A549 (cell line): ENCODE measurements around the gene TRIO. TPM values are rescaled to one million over a fixed set of nuclear protein-coding genes. Genes with fewer than 3 reads are reported as not detected.

ENCODE experiments used
- ATAC-seq, 2 experiments: fragments of 200-7000 bp in 1 of 2; fragments of >200 bp in 1 of 2; cut with Nextera tagmentation in 1 of 2; cut with Tn5 transposase in 1 of 2; 3 replicates each; pipeline versions ENCODE4 v1.8.0 to v1.9.1; 2018 to 2020; ENCODE audit warnings: mild to moderate bottlenecking in 1 of 2, moderate library complexity in 1 of 2
- CTCF ChIA-PET: fragments of 300-600 bp; sonication (Branson Sonifier 250); formaldehyde crosslinking; extraction: SDS; loops from one replicate; lab custom pipeline; 2021; ENCODE audit warnings: antibody characterized with exemption, inconsistent platforms; lab: Yijun Ruan, JAX
- POLR2A ChIA-PET: fragments of 350-600 bp; formaldehyde crosslinking; extraction: SDS; loops from one replicate; lab custom pipeline; 2021; ENCODE audit warnings: antibody characterized with exemption, inconsistent platforms; lab: Yijun Ruan, JAX
- DNase-seq, 2 experiments: peaks; one replicate each; pipeline versions ENCODE4 v3.0.0 to v3.0.0-alpha.2; 2011 to 2016; ENCODE audit warnings: low read depth in 1 of 2, low spot score in 1 of 2
- FAIRE-seq: peaks from 2 replicates; lab custom pipeline; 2011; peaks lifted over from hg19 to GRCh38; lab: Jason Lieb, UNC
- H3K27ac ChIP-seq, 2 experiments: fragments of >200 bp; sonication (Bioruptor Twin); formaldehyde crosslinking; 3 replicates each; pipeline ENCODE4 v1.5.1; 2016 to 2017
- H3K4me1 ChIP-seq: fragments of >200 bp; sonication (Bioruptor Twin); formaldehyde crosslinking; 3 replicates; pipeline ENCODE4 v1.6.1; 2016
- H3K4me2 ChIP-seq: fragments of >200 bp; sonication (Bioruptor Twin); formaldehyde crosslinking; 3 replicates; pipeline ENCODE4 v1.6.1; 2016
- H3K4me3 ChIP-seq: fragments of >200 bp; sonication (Bioruptor Twin); formaldehyde crosslinking; 3 replicates; pipeline ENCODE4 v1.5.1; 2016
- H3K9me3 ChIP-seq: fragments of >200 bp; sonication (Bioruptor Twin); formaldehyde crosslinking; 3 replicates; pipeline ENCODE4 v1.6.1; 2016
- BHLHE40 ChIP-seq: IDR thresholded peaks from 2 replicates; pipeline ENCODE4 v1.6.1; 2012; ENCODE audit warnings: low read depth, low read length, inconsistent platforms
- CBX8 ChIP-seq: fragments of 200-600 bp; sonication (generic); IDR thresholded peaks from 2 replicates; pipeline ENCODE4 v1.6.1; 2016
- CEBPB ChIP-seq, 2 experiments: fragments of >200 bp in 1 of 2; sonication (Bioruptor Twin) in 1 of 2; formaldehyde crosslinking in 1 of 2; IDR thresholded peaks; 2 replicates each; pipeline ENCODE4 v1.6.1; 2012 to 2016
- CHD2 ChIP-seq: fragments of 150-350 bp; IDR thresholded peaks from 2 replicates; pipeline ENCODE4 v1.6.1; 2014; ENCODE audit warnings: low read length; ENCODE audit not compliant: partially characterized antibody
- CHD4 ChIP-seq: fragments of 200-600 bp; sonication (generic); IDR thresholded peaks from 2 replicates; pipeline ENCODE4 v1.6.1; 2016; ENCODE audit warnings: antibody characterized with exemption, mild to moderate bottlenecking, borderline replicate concordance
- EP300 ChIP-seq, 2 experiments: fragments of >200 bp; sonication (Bioruptor Twin); formaldehyde crosslinking; IDR thresholded peaks; 2 replicates in 1 of 2; 3 replicates in 1 of 2; pipeline ENCODE4 v1.6.1; 2016 to 2017
- ESRRA ChIP-seq: fragments of 150-350 bp; IDR thresholded peaks from 2 replicates; pipeline ENCODE4 v1.6.1; 2014; ENCODE audit warnings: mild to moderate bottlenecking, low read length, borderline replicate concordance
- HEYL ChIP-seq: fragments of 250-450 bp; sonication (Bioruptor Pico); IDR thresholded peaks from 2 replicates; pipeline ENCODE4 v1.8.0; 2021; ENCODE audit warnings: mild to moderate bottlenecking, moderate library complexity
- JUN ChIP-seq, 2 experiments: fragments of >200 bp; sonication (Bioruptor Twin); formaldehyde crosslinking; IDR thresholded peaks; 2 replicates in 1 of 2; 3 replicates in 1 of 2; pipeline ENCODE4 v1.6.1; 2016 to 2017
- KDM1A ChIP-seq: fragments of 200-600 bp; sonication (generic); IDR thresholded peaks from 2 replicates; pipeline ENCODE4 v1.6.1; 2016; ENCODE audit warnings: low read depth, mild to moderate bottlenecking
- MAFK ChIP-seq: fragments of 450-650 bp; IDR thresholded peaks from 2 replicates; pipeline ENCODE4 v1.6.1; 2014; ENCODE audit not compliant: partially characterized antibody
- POLR2AphosphoS2 ChIP-seq: conservative IDR thresholded peaks from 2 replicates; pipeline ENCODE4 v1.6.1; 2012; ENCODE audit warnings: low read length, improper control_type of control experiment, inconsistent platforms
- RNF2 ChIP-seq: fragments of 200-600 bp; sonication (generic); IDR thresholded peaks from 2 replicates; pipeline ENCODE4 v1.6.1; 2016; ENCODE audit warnings: low read depth, mild to moderate bottlenecking, antibody characterized with exemption, moderate library complexity, borderline replicate concordance
- TFCP2L1 ChIP-seq: fragments of 250-450 bp; sonication (Bioruptor Pico); IDR thresholded peaks from 2 replicates; pipeline ENCODE4 v1.5.0; 2021; ENCODE audit warnings: mild to moderate bottlenecking
- ZC3H11A ChIP-seq: fragments of 450-650 bp; IDR thresholded peaks from 2 replicates; pipeline ENCODE4 v1.6.1; 2014; ENCODE audit warnings: antibody characterized with exemption, mild to moderate bottlenecking
- ZFP36 ChIP-seq: fragments of 450-650 bp; IDR thresholded peaks from 2 replicates; pipeline ENCODE4 v1.6.1; 2014; ENCODE audit warnings: borderline replicate concordance; ENCODE audit not compliant: partially characterized antibody
- ZNF302 ChIP-seq: fragments of 250-450 bp; sonication (Bioruptor Pico); IDR thresholded peaks from 2 replicates; pipeline ENCODE4 v1.9.0; 2021; ENCODE audit warnings: inconsistent platforms, mild to moderate bottlenecking, moderate library complexity
- ZSCAN20 ChIP-seq: fragments of 250-450 bp; sonication (Bioruptor Pico); IDR thresholded peaks from 2 replicates; pipeline ENCODE4 v1.8.0; 2022; ENCODE audit warnings: mild to moderate bottlenecking, moderate library complexity
- WGBS: methylation state at CpG from one replicate; pipeline ENCODE4 v1.1.6; 2017; ENCODE audit errors: missing lambda C conversion rate; 5-methylcytosine and 5-hydroxymethylcytosine counted together
- polyA plus RNA-seq, 4 experiments: library from polyadenylated mRNA; depleted of rRNA in 3 of 4; stranded (reverse); fragments of >200 nt; fragmentation: RNase III in 1 of 4; extraction: RNeasy Plus Mini Kit Qiagen cat#74134 plus additional on column Dnase treatment in 1 of 4; gene quantifications; 2 replicates in 3 of 4; 3 replicates in 1 of 4; pipeline ENCODE4 v1.2.3, GENCODE V29; 2011 to 2017
- TF ChIP-seq, protein P1 (sequence below): IDR thresholded peaks from 2 replicates; pipeline ENCODE4 v1.6.1; 2012
- TF ChIP-seq, protein P2 (sequence below): IDR thresholded peaks from 2 replicates; pipeline ENCODE4 v1.6.1; 2012
- TF ChIP-seq, protein P3 (sequence below): fragments of 200-600 bp; sonication (generic); IDR thresholded peaks from 2 replicates; pipeline ENCODE4 v1.6.1; 2016; ENCODE audit warnings: antibody characterized with exemption, mild to moderate bottlenecking, moderate library complexity

TRIO gene
- polyA plus RNA-seq, 2 of the 4 experiments (the other 2 are of a cell fraction): 47.5 to 79.0 TPM

DNA sequence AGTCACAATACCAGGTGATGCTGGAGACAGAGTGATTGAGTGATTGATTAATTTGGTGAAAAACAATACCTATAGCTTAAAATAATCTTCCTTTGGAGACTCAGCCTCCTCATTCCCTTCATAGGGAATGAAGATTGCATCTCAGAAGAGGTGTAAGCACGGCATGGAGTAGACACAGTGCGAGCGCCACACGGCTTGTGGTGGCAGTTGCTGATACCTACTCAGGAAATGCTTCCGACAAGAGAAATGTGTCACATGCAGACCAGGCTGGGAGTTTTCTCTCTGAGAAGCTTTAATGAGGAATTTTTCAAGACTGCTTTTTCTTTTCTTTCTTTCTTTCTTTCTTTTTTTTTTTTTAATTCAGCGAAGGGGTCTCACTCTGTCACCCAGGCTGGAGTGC lies 226.6 kb downstream of the TRIO start:
- FAIRE-seq (no peak), ATAC-seq (no peak), DNase-seq (no peak)
- ChIA-PET POLR2A (no interaction called here), CTCF (interaction anchor here (0.8 to 2.2 kb wide), 8 partner anchors 10 to 393 kb away, joined by 3 to 7 read pairs (median 4); no protein-coding TSS in a partner anchor)
- Histone ChIP-seq H3K4me3 (no peak overlapping the region), H3K27ac (no peak overlapping the region), H3K9me3 (no peaks in the 10 kb centered on the region), H3K4me2 (no peak overlapping the region), H3K4me1 (no peaks in the 10 kb centered on the region)
- WGBS: 96% methylated on average over 6 of the region's 6 CpGs
- TF ChIP-seq CHD2: no peak

DNA sequence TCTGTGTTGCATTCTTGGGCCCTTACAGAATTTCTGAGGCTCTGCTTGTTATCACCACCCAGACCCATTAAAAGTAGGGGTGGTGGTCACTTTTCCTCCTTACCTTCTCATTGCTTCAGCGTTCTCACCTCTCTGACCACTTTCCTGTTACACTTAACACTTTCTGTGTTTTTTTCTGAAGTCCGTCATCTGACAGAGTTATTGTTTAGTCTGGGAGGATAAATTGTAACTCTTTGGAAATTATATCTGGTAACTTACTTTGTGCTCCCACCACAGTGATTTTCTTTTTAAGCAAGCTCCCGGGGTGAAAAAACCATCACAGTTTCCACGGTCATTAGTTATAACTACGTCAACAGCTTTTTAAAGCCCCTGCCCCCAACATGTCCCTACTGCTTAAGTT lies 227.2 kb downstream of the TRIO start:
- ATAC-seq (no peak), FAIRE-seq (no peak), DNase-seq (no peak)
- Histone ChIP-seq H3K4me1 (no peaks in the 10 kb centered on the region), H3K9me3 (no peaks in the 10 kb centered on the region), H3K4me3 (no peak overlapping the region), H3K4me2 (no peak overlapping the region), H3K27ac (no peak overlapping the region)
- TF ChIP-seq RNF2: no peak
- no peak for TF ChIP-seq CBX8
- no peak for TF ChIP-seq EP300 (IDR thresholded peaks at IDR 0.05)
- TF ChIP-seq CEBPB (IDR thresholded peaks at IDR 0.05): no peak
- TF ChIP-seq JUN (IDR thresholded peaks at IDR 0.05): no peak
- no peak for TF ChIP-seq ZFP36
- TF ChIP-seq BHLHE40: no peak
- TF ChIP-seq, protein P1, sequence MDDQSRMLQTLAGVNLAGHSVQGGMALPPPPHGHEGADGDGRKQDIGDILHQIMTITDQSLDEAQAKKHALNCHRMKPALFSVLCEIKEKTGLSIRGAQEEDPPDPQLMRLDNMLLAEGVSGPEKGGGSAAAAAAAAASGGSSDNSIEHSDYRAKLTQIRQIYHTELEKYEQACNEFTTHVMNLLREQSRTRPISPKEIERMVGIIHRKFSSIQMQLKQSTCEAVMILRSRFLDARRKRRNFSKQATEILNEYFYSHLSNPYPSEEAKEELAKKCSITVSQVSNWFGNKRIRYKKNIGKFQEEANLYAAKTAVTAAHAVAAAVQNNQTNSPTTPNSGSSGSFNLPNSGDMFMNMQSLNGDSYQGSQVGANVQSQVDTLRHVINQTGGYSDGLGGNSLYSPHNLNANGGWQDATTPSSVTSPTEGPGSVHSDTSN: no peak
- ChIA-PET POLR2A (no interaction called here), CTCF (interaction anchor here (1.2 to 2.2 kb wide), 5 partner anchors 19 to 393 kb away, joined by 3 to 7 read pairs (median 6); no protein-coding TSS in a partner anchor)
- WGBS: 89% methylated on average over 5 of the region's 5 CpGs

DNA sequence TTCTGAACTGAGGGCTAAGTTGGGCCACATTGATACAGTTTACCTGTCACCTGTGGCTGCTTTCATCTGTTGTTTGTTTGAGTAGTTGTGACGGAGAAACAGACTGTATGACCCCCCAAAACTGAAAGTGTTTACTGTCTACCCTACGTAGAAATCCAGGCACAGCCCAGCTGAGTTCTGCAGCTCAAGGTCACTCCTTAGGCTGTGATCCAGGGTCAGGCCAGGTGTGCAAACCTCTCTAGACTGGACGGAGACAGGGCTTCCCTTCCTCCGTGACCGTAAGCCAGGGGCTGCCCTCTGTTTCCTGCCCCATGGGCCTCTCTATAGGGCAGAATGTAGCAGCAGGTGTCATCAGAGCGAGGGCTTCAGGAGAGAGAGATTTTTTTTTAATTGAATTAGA lies 230.5 kb downstream of the TRIO start:
- ChIA-PET CTCF (interaction anchor here (1.0 to 2.7 kb wide), 3 partner anchors 9 to 275 kb away, joined by 3 to 14 read pairs (median 3); no protein-coding TSS in a partner anchor), POLR2A (no interaction called here)
- TF ChIP-seq CEBPB (IDR thresholded peaks at IDR 0.05) (no peak), KDM1A (no peak), ZC3H11A (no peak), POLR2AphosphoS2 (no peak), TFCP2L1 (CRISPR knock-in tag) (no peak), ESRRA (no peak), ZFP36 (no peak), ZNF302 (CRISPR knock-in tag) (no peak), MAFK (no peak), CHD4 (no peak), ZSCAN20 (CRISPR knock-in tag) (no peak), HEYL (no peak)
- TF ChIP-seq, protein P2, sequence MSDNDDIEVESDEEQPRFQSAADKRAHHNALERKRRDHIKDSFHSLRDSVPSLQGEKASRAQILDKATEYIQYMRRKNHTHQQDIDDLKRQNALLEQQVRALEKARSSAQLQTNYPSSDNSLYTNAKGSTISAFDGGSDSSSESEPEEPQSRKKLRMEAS: no peak
- TF ChIP-seq, protein P3, sequence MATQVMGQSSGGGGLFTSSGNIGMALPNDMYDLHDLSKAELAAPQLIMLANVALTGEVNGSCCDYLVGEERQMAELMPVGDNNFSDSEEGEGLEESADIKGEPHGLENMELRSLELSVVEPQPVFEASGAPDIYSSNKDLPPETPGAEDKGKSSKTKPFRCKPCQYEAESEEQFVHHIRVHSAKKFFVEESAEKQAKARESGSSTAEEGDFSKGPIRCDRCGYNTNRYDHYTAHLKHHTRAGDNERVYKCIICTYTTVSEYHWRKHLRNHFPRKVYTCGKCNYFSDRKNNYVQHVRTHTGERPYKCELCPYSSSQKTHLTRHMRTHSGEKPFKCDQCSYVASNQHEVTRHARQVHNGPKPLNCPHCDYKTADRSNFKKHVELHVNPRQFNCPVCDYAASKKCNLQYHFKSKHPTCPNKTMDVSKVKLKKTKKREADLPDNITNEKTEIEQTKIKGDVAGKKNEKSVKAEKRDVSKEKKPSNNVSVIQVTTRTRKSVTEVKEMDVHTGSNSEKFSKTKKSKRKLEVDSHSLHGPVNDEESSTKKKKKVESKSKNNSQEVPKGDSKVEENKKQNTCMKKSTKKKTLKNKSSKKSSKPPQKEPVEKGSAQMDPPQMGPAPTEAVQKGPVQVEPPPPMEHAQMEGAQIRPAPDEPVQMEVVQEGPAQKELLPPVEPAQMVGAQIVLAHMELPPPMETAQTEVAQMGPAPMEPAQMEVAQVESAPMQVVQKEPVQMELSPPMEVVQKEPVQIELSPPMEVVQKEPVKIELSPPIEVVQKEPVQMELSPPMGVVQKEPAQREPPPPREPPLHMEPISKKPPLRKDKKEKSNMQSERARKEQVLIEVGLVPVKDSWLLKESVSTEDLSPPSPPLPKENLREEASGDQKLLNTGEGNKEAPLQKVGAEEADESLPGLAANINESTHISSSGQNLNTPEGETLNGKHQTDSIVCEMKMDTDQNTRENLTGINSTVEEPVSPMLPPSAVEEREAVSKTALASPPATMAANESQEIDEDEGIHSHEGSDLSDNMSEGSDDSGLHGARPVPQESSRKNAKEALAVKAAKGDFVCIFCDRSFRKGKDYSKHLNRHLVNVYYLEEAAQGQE: no peak
- ATAC-seq (no peak; a peak in 1 of 6 replicates), DNase-seq (no peak), FAIRE-seq (no peak)
- Histone ChIP-seq H3K9me3 (no peaks in the 10 kb centered on the region), H3K4me3 (no peak overlapping the region), H3K27ac (no peak overlapping the region), H3K4me1 (no peaks in the 10 kb centered on the region), H3K4me2 (no peak overlapping the region)
- 88% methylated on average over 6 of the region's 6 CpGs for WGBS
